Stimulated activated naive CD8-positive, alpha-beta T cell treated with anti-CD3 and anti-CD28 coated beads, Interleukin-15, Interleukin-2, amounts not matched to agents 100 ng/mL and 50 ng/mL, for 24 hours (primary cell): ENCODE measurements around the gene XIRP1.

Source experiments
- H3K27ac Mint-ChIP-seq: one replicate; pipeline ENCODE4 v1.8.0; 2021; ENCODE audit warnings: mild to moderate bottlenecking, mixed read lengths
- H3K27me3 Mint-ChIP-seq: one replicate; pipeline ENCODE4 v1.8.0; 2021; ENCODE audit warnings: mixed read lengths
- H3K36me3 Mint-ChIP-seq: one replicate; pipeline ENCODE4 v1.8.0; 2021; ENCODE audit warnings: low read depth, mixed read lengths
- H3K4me1 Mint-ChIP-seq: one replicate; pipeline ENCODE4 v1.8.0; 2021; ENCODE audit warnings: low read depth, mixed read lengths
- H3K4me3 Mint-ChIP-seq: one replicate; pipeline ENCODE4 v1.8.0; 2021; ENCODE audit warnings: mild to moderate bottlenecking, mixed read lengths
- H3K9me3 Mint-ChIP-seq: one replicate; pipeline ENCODE4 v1.8.0; 2021; ENCODE audit warnings: mixed read lengths

The XIRP1 gene

DNA sequence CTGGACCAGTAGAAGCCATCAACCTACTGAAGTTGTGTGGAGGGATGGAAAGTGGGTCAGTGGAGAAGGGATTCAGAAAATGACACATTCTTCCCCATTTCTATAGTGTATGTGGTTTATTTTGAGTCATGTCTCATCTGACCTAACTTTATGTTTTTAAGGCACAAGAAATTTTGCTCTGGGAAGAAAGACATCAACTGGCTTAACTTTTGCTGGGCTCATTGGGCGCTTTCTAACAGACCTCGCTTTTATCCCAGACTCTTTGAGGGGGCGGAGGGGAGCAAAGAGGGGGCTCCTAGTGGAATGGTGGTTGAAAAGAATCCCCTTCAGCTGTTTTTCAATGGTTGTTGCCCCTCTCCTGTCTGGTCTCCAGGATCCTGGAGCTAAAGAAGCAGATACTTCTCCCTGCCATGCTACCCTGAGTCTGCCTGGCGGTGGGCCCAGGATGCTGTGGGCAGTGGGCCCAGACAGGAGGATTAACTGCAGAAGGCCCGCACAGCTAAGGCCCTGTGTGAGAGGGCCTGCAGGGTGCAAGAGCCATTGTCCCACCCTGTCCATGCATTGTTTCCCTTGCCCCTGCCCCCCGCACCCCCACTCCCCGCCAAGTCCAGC is 53.5 kb downstream of the XIRP1 start:
- Mint-ChIP-seq H3K4me3 (no peak overlapping the region), H3K4me1 (peaks cover 57% of the 10 kb centered on the region), H3K27me3 (no peaks in the 10 kb centered on the region), H3K9me3 (no peaks in the 10 kb centered on the region), H3K36me3 (peaks cover 47% of the 10 kb centered on the region), H3K27ac (peak overlapping the region; percentile 66)

DNA sequence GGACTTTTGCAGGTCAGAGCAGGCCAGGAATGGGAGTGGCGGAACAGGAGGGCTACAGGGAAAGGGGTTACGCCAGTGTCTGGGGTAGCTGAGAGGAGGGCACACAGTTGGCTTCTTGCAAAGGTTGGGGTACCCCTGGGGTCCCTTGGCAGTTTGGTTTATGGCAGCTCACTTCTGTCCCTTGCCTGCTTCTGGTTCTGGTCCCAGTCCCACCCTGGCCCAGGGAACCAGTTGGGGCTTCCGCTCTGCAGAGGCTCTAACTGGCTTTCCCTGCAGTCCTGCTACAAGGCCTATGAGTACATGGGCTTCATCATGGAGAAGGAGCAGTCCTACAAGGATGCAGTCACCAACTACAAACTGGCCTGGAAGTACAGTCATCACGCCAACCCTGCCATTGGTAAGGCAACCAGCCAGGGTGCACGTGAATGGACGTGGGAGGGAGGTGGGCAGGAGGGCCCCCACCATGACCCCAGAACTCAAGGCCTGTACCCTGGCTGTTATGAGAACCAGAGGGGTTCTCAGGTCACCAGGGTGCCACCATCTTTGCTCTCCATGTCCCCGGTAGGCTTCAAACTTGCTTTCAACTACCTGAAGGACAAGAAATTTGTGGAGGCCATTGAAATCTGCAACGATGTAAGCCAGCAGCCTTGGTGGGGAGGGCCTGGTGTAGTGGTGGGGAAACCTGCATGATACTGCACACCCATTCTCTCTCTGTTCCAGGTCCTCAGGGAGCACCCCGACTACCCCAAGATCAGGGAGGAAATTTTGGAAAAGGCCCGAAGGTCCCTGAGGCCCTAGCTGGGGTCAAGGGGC is 54.2 kb downstream of the XIRP1 start:
- H3K4me3 Mint-ChIP-seq = no peak overlapping the region
- H3K27me3 Mint-ChIP-seq = no peaks in the 10 kb centered on the region
- peak overlapping the region; percentile 66 for H3K27ac Mint-ChIP-seq
- peaks cover 52% of the 10 kb centered on the region for H3K4me1 Mint-ChIP-seq
- H3K9me3 Mint-ChIP-seq = no peaks in the 10 kb centered on the region
- H3K36me3 Mint-ChIP-seq = peaks cover 40% of the 10 kb centered on the region

DNA sequence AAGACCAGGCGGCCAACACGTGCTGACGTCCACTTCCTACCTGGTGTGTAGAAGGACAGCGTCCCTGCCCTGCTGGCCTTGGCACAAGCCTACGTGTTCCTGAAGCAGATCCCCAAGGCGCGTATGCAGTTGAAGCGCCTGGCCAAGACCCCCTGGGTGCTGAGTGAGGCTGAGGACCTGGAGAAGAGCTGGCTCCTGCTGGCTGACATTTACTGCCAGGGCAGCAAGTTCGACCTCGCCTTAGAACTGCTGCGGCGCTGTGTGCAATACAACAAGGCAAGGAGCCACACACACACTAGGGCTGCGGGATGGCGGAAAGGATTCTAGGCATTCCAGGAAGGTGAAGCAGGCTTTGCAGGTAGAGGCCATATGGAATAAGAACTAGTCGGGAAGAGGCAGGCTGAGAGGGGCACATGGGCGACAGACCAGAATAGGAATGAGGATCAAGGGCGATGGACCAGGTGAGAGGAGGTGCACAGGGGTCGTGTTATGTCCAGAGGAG is 54.9 kb downstream of the XIRP1 start:
- no peaks in the 10 kb centered on the region for H3K27me3 Mint-ChIP-seq
- H3K9me3 Mint-ChIP-seq = no peaks in the 10 kb centered on the region
- peak overlapping the region; percentile 52 for H3K27ac Mint-ChIP-seq
- H3K4me1 Mint-ChIP-seq = peaks cover 45% of the 10 kb centered on the region
- peaks cover 32% of the 10 kb centered on the region for H3K36me3 Mint-ChIP-seq
- no peak overlapping the region for H3K4me3 Mint-ChIP-seq

DNA sequence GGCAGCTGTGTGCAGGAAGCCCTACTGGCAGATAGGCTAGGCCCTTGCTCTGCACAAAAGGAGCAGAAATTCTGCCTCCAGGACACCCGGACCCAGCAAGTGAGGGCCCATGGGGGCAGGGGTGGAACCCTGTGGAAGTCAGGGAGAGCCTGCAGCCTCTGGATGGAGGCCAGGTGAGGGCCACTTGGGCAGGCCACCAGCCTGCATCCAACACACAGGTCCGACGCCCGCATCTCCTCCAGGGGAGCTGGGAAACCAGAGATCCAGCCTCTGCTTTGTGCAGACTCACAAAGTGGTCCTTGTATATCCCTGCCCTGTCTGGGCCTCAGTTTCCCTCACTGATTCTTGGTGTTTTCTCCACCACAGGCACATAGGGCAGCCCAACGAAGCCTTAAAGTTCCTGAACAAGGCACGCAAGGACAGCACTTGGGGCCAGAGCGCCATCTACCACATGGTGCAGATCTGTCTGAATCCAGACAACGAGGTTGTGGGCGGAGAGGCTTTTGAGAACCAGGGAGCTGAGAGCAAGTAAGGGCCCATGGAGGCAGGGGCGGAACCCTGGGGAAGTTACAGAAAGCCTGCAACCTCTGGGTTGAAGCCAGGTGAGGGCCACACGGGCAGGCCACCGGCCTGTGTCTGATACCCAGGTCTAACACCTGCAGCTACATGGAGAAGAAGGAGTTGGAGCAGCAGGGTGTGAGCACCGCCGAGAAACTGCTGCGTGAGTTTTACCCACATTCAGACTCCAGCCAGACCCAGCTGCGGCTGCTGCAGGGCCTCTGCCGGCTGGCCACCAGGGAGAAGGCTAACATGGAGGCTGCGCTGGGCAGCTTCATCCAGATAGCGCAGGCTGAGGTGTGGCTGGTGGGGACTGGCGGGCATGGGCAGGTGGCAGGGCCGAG is 55.6 kb downstream of the XIRP1 start:
- Mint-ChIP-seq H3K4me3 (no peak overlapping the region), H3K27me3 (no peaks in the 10 kb centered on the region), H3K9me3 (no peaks in the 10 kb centered on the region), H3K4me1 (peaks cover 40% of the 10 kb centered on the region), H3K36me3 (peaks cover 28% of the 10 kb centered on the region), H3K27ac (no peak overlapping the region)

DNA sequence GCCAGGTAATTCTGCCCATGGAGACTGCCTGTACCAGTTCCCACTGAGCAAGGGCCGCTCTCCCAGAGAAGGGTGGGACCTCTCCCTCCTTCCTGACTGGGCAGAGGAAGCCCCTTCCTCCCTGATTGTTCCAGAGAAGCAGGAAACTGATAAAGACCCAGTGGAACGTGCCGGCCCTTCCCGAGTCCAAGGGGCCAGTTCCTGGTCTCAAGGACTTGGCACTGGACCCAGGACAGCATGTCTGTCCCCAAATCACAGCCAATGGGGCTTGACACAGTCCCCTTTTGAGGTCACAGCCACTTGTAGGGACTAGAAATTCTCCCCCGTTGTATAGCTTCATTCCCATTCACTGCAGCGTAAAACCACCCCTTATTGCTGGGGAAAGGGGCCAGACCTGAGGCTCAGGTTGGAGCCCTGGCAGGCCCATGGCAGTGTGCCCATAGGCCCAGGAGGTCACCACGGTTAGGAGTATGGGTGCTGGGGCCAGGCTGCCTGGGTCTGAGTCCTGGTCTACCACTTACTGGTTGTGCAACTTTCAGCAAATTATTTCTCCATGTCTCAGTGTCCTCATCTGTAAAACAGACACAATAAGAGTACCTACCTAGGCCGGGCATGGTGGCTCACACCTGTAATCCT is 57.1 kb downstream of the XIRP1 start:
- Mint-ChIP-seq H3K4me3 (no peak overlapping the region), H3K27me3 (no peaks in the 10 kb centered on the region), H3K9me3 (no peaks in the 10 kb centered on the region), H3K36me3 (peaks cover 14% of the 10 kb centered on the region), H3K27ac (no peak overlapping the region), H3K4me1 (peaks cover 25% of the 10 kb centered on the region)

DNA sequence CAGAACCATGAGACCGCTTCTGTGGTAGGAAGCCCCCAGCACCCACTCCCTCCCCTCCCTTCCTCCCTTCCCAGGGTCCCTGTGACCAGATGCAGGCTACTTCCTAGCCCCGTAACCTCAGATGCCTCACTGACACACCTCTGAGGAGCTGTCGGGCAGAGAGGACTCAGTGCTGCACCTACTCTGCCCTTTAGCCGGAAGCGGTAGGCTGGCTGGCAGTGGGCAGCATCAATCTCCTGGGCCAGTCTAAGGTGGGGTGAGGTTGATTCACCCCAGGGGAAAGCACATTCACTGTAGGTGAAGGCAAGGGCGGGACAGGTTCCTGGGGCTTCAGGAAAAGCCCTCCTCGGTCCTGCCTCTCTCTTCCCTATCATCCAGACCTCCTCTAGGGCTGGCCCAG is 58.1 kb downstream of the XIRP1 start:
- no peaks in the 10 kb centered on the region for H3K27me3 Mint-ChIP-seq
- no peak overlapping the region for H3K27ac Mint-ChIP-seq
- no peaks in the 10 kb centered on the region for H3K9me3 Mint-ChIP-seq
- H3K4me1 Mint-ChIP-seq = peaks cover 16% of the 10 kb centered on the region
- H3K36me3 Mint-ChIP-seq = peaks cover 4% of the 10 kb centered on the region
- H3K4me3 Mint-ChIP-seq = no peak overlapping the region

DNA sequence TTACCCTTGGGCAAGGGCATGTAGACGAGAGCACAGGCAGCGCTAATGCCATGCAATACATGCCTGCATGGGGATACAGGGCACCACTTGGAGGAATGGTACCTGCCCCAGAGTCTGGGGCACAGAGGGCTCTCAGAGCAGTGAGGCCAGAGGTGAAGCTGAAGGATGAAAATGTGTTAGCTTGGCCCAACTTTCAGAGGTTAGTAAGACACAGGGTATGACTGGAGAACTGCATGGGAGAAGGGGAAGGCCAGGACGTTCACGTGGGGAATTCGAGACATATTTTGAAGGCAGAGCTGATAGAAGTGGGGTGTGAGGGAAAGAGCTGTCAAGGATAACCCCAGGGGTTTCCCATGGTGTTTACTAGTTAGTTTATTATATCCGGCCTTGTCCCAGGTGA is 58.6 kb downstream of the XIRP1 start:
- H3K36me3 Mint-ChIP-seq = peaks cover 4% of the 10 kb centered on the region
- no peak overlapping the region for H3K27ac Mint-ChIP-seq
- no peaks in the 10 kb centered on the region for H3K9me3 Mint-ChIP-seq
- no peaks in the 10 kb centered on the region for H3K27me3 Mint-ChIP-seq
- H3K4me3 Mint-ChIP-seq = no peak overlapping the region
- H3K4me1 Mint-ChIP-seq = peaks cover 12% of the 10 kb centered on the region
